Measurements from ENCODE around the gene PDGFC. TPM values are rescaled to one million over a fixed set of nuclear protein-coding genes. Genes with fewer than 3 reads are reported as not detected.

PDGFC gene
- total RNA-seq, 1 experiment from 2014 or later, result 5.3 TPM

GRCh38 chr4:156799121-156799589, 172.4 kb downstream of the PDGFC start (continued):
- TF ChIP-seq, protein P1, sequence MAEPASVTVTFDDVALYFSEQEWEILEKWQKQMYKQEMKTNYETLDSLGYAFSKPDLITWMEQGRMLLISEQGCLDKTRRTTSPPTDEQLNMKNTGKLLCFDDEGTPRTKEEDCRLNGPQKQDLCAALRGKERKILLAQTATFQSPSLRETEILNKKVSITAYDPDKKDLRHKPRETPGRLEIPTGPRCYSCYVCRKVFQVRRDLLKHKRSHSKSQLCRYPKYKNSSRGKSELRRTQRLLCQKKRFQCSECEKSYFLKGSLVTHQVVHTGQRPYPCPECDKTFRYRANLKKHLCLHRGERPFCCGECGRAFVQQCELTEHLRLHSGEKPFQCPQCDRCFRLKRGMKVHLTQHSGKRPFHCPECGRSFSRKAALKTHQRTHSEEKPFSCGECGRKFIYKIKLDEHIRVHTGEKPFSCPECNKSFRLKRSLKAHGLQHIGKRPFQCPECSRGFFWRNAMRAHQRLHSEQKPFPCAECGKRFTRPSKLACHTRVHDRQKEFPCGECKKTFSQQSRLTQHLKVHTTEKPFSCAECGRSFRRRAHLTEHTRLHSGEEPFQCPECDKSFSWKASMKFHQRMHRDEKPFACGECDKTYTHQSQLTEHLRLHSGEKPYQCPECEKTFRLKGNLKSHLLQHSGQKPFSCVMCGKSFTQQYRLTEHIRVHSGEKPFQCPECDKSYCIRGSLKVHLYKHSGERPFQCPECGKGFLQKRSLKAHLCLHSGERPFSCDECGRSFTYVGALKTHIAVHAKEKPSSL (CRISPR knock-in tag; conservative IDR thresholded peaks at IDR 0.05), result no peak
- no peak for TF ChIP-seq ARID4B (CRISPR knock-in tag; IDR thresholded peaks at IDR 0.05; ENCODE audit: borderline replicate concordance)
- no peak for TF ChIP-seq SOX15 (CRISPR knock-in tag; IDR thresholded peaks at IDR 0.05)
- TF ChIP-seq ZNF671 (CRISPR knock-in tag; IDR thresholded peaks at IDR 0.05), result no peak
- TF ChIP-seq RELA (CRISPR knock-in tag; IDR thresholded peaks at IDR 0.05; ENCODE audit: borderline replicate concordance), result no peak
- TF ChIP-seq, protein P2, sequence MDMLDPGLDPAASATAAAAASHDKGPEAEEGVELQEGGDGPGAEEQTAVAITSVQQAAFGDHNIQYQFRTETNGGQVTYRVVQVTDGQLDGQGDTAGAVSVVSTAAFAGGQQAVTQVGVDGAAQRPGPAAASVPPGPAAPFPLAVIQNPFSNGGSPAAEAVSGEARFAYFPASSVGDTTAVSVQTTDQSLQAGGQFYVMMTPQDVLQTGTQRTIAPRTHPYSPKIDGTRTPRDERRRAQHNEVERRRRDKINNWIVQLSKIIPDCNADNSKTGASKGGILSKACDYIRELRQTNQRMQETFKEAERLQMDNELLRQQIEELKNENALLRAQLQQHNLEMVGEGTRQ (CRISPR knock-in tag; IDR thresholded peaks at IDR 0.05), result no peak
- TF ChIP-seq HMGXB4 (CRISPR knock-in tag; IDR thresholded peaks at IDR 0.05), result no peak
- TF ChIP-seq FOXP4 (CRISPR knock-in tag; IDR thresholded peaks at IDR 0.05), result no peak

DNA sequence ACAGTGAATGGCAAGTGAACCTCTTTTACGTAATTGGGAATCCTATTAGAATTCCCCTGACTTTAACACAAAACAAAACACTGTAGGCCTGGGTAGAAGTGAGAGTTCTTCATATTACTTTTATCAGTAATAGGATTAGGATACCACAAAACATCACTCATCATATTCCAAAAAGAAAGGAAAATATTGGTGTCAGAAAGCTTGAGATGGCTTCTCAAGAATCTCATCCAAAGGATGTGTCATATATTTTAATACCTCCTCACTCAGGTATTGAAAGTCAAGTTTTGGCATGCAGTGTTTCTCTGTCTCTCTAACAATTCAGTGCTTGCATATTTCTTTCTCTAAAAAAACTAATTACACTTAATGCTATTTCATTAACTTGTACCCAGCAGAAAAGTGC, 173.2 kb downstream of the PDGFC start:
- Mint-ChIP-seq H3K9me3 (no peaks in the 10 kb centered on the region), H3K4me1 (peaks cover 9% of the 10 kb centered on the region; the same call in 1 of the 2 replicates), H3K27ac (no peak overlapping the region), H3K27me3 (ENCODE audit: low read depth) (no peaks in the 10 kb centered on the region), H3K4me3 (no peak overlapping the region), H3K36me3 (no peaks in the 10 kb centered on the region)
- DNase-seq (ENCODE audit: low spot score) (no peak), ATAC-seq (no peak)
- CTCF ChIA-PET, result no interaction called here
- POLR2A ChIA-PET, result no interaction called here
- TF ChIP-seq ARID4B (CRISPR knock-in tag; IDR thresholded peaks at IDR 0.05; ENCODE audit: borderline replicate concordance) (no peak), PRRX2 (CRISPR knock-in tag; IDR thresholded peaks at IDR 0.05) (no peak), SMAD3 (CRISPR knock-in tag; IDR thresholded peaks at IDR 0.05; ENCODE audit: borderline replicate concordance) (no peak)
- TF ChIP-seq, protein P3, sequence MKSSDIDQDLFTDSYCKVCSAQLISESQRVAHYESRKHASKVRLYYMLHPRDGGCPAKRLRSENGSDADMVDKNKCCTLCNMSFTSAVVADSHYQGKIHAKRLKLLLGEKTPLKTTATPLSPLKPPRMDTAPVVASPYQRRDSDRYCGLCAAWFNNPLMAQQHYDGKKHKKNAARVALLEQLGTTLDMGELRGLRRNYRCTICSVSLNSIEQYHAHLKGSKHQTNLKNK (CRISPR knock-in tag; IDR thresholded peaks at IDR 0.05), result no peak
- TF ChIP-seq, protein P4, sequence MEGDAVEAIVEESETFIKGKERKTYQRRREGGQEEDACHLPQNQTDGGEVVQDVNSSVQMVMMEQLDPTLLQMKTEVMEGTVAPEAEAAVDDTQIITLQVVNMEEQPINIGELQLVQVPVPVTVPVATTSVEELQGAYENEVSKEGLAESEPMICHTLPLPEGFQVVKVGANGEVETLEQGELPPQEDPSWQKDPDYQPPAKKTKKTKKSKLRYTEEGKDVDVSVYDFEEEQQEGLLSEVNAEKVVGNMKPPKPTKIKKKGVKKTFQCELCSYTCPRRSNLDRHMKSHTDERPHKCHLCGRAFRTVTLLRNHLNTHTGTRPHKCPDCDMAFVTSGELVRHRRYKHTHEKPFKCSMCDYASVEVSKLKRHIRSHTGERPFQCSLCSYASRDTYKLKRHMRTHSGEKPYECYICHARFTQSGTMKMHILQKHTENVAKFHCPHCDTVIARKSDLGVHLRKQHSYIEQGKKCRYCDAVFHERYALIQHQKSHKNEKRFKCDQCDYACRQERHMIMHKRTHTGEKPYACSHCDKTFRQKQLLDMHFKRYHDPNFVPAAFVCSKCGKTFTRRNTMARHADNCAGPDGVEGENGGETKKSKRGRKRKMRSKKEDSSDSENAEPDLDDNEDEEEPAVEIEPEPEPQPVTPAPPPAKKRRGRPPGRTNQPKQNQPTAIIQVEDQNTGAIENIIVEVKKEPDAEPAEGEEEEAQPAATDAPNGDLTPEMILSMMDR (IDR thresholded peaks at IDR 0.05), result no peak

Data from WTC11 (cell line).